ENCODE measurements around the gene DNAJC2.

The DNAJC2 gene

GRCh38 chr7:103341466-103341865 is 3.1 kb downstream of the DNAJC2 start:
- Histone ChIP-seq H3K9me3 (replicated peaks in 1 of 2; ENCODE audit: control insufficient read depth in 2 of 2, insufficient read depth in 1 of 2, low read depth in 1 of 2, low read length in 2 of 2) (no peaks in the 10 kb centered on the region), H3K27me3 (ENCODE audit: control insufficient read depth in 3 of 3, insufficient read depth in 3 of 3, low read depth in 1 of 3, low read length in 3 of 3) (no peaks in the 10 kb centered on the region), H3K4me2 (ENCODE audit: insufficient read depth, low read length, poor library complexity, severe bottlenecking) (no peak overlapping the region), H3K79me1 (ENCODE audit: low read depth, low read length) (peaks cover 3% of the 10 kb centered on the region), H2BK5ac (ENCODE audit: low read length) (no peak overlapping the region), H3K18ac (ENCODE audit: low read length) (no peak overlapping the region), H2AK5ac (ENCODE audit: low read depth, low read length) (no peak overlapping the region), H4K8ac (ENCODE audit: low read depth, low read length) (no peak overlapping the region), H2BK12ac (ENCODE audit: low read length) (no peak overlapping the region), H2BK15ac (ENCODE audit: low read length) (no peak overlapping the region), H3K9ac (ENCODE audit: low read depth, low read length, poor library complexity) (no peak overlapping the region), H4K91ac (ENCODE audit: low read depth, low read length, poor library complexity) (no peak overlapping the region), H2BK120ac (ENCODE audit: low read depth, low read length) (no peak overlapping the region), H3K4me1 (ENCODE audit: control insufficient read depth in 2 of 2, insufficient read depth in 1 of 2, low read depth in 1 of 2, low read length in 2 of 2) (peaks cover 0 to 3% of the 10 kb centered on the region in 2 donors), H3K36me3 (replicated peaks in 1 of 2; ENCODE audit: control insufficient read depth in 2 of 2, insufficient read depth in 2 of 2, low read length in 2 of 2) (peaks cover 10 to 54% of the 10 kb centered on the region in 2 donors), H3K14ac (ENCODE audit: low read length) (no peak overlapping the region), H3K27ac (replicated peaks; ENCODE audit: low read length) (no peak overlapping the region), H2AFZ (ENCODE audit: low read length) (no peak overlapping the region), H3K4me3 (ENCODE audit: low read length in 2 of 2) (no peak overlapping the region), H3K23ac (ENCODE audit: low read depth, low read length, poor library complexity) (no peak overlapping the region), H3K4ac (ENCODE audit: low read length) (no peak overlapping the region)
- no CpG with 5 or more reads among the region's 2 CpGs for WGBS, 2 donors (ENCODE audit: extremely low coverage in 2 of 2, insufficient read length in 2 of 2, insufficient replicate concordance in 1 of 2)
- no peak for DNase-seq (ENCODE audit: low spot score)

GRCh38 chr7:103338864-103339263 is 5.7 kb downstream of the DNAJC2 start:
- H3K9me3 ChIP-seq (replicated peaks in 1 of 2; ENCODE audit: control insufficient read depth in 2 of 2, insufficient read depth in 1 of 2, low read depth in 1 of 2, low read length in 2 of 2): no peaks in the 10 kb centered on the region
- WGBS, 2 donors (ENCODE audit: extremely low coverage in 2 of 2, insufficient read length in 2 of 2, insufficient replicate concordance in 1 of 2): no CpG with 5 or more reads among the region's 2 CpGs
- no peak overlapping the region for H2BK12ac ChIP-seq (ENCODE audit: low read length)
- H3K4ac ChIP-seq (ENCODE audit: low read length): no peak overlapping the region
- peaks cover 0 to 3% of the 10 kb centered on the region in 2 donors for H3K4me1 ChIP-seq (ENCODE audit: control insufficient read depth in 2 of 2, insufficient read depth in 1 of 2, low read depth in 1 of 2, low read length in 2 of 2)
- H4K8ac ChIP-seq (ENCODE audit: low read depth, low read length): no peak overlapping the region
- no peak for DNase-seq (ENCODE audit: low spot score)
- no peak overlapping the region for H3K4me2 ChIP-seq (ENCODE audit: insufficient read depth, low read length, poor library complexity, severe bottlenecking)
- H2BK5ac ChIP-seq (ENCODE audit: low read length): no peak overlapping the region
- no peak overlapping the region for H2BK15ac ChIP-seq (ENCODE audit: low read length)
- no peak overlapping the region for H3K23ac ChIP-seq (ENCODE audit: low read depth, low read length, poor library complexity)
- H3K9ac ChIP-seq (ENCODE audit: low read depth, low read length, poor library complexity): no peak overlapping the region
- H3K79me1 ChIP-seq (ENCODE audit: low read depth, low read length): no peaks in the 10 kb centered on the region
- H3K14ac ChIP-seq (ENCODE audit: low read length): no peak overlapping the region
- no peak overlapping the region for H4K91ac ChIP-seq (ENCODE audit: low read depth, low read length, poor library complexity)
- H2AFZ ChIP-seq (ENCODE audit: low read length): no peak overlapping the region
- no peak overlapping the region for H3K18ac ChIP-seq (ENCODE audit: low read length)
- H2BK120ac ChIP-seq (ENCODE audit: low read depth, low read length): no peak overlapping the region
- H3K4me3 ChIP-seq (ENCODE audit: low read length in 2 of 2): no peak overlapping the region
- H2AK5ac ChIP-seq (ENCODE audit: low read depth, low read length): no peak overlapping the region
- H3K27ac ChIP-seq (replicated peaks; ENCODE audit: low read length): no peak overlapping the region
- no peaks in the 10 kb centered on the region for H3K27me3 ChIP-seq (ENCODE audit: control insufficient read depth in 3 of 3, insufficient read depth in 3 of 3, low read depth in 1 of 3, low read length in 3 of 3)
- peaks cover 10 to 78% of the 10 kb centered on the region in 2 donors for H3K36me3 ChIP-seq (replicated peaks in 1 of 2; ENCODE audit: control insufficient read depth in 2 of 2, insufficient read depth in 2 of 2, low read length in 2 of 2)

GRCh38 chr7:103336761-103337160 is 7.8 kb downstream of the DNAJC2 start:
- DNase-seq (ENCODE audit: low spot score): no peak
- Histone ChIP-seq H4K8ac (ENCODE audit: low read depth, low read length) (no peak overlapping the region), H3K4ac (ENCODE audit: low read length) (no peak overlapping the region), H2AK5ac (ENCODE audit: low read depth, low read length) (no peak overlapping the region), H3K9ac (ENCODE audit: low read depth, low read length, poor library complexity) (no peak overlapping the region), H3K79me1 (ENCODE audit: low read depth, low read length) (no peaks in the 10 kb centered on the region), H3K4me3 (ENCODE audit: low read length in 2 of 2) (no peak overlapping the region), H2BK5ac (ENCODE audit: low read length) (no peak overlapping the region), H3K36me3 (replicated peaks in 1 of 2; ENCODE audit: control insufficient read depth in 2 of 2, insufficient read depth in 2 of 2, low read length in 2 of 2) (peaks cover 10 to 89% of the 10 kb centered on the region in 2 donors), H3K23ac (ENCODE audit: low read depth, low read length, poor library complexity) (no peak overlapping the region), H3K18ac (ENCODE audit: low read length) (no peak overlapping the region), H2AFZ (ENCODE audit: low read length) (no peak overlapping the region), H3K27me3 (ENCODE audit: control insufficient read depth in 3 of 3, insufficient read depth in 3 of 3, low read depth in 1 of 3, low read length in 3 of 3) (no peaks in the 10 kb centered on the region), H3K14ac (ENCODE audit: low read length) (no peak overlapping the region), H2BK15ac (ENCODE audit: low read length) (no peak overlapping the region), H4K91ac (ENCODE audit: low read depth, low read length, poor library complexity) (no peak overlapping the region), H3K4me1 (ENCODE audit: control insufficient read depth in 2 of 2, insufficient read depth in 1 of 2, low read depth in 1 of 2, low read length in 2 of 2) (no peaks in the 10 kb centered on the region), H3K4me2 (ENCODE audit: insufficient read depth, low read length, poor library complexity, severe bottlenecking) (no peak overlapping the region), H3K27ac (replicated peaks; ENCODE audit: low read length) (no peak overlapping the region), H2BK120ac (ENCODE audit: low read depth, low read length) (no peak overlapping the region), H2BK12ac (ENCODE audit: low read length) (no peak overlapping the region), H3K9me3 (replicated peaks in 1 of 2; ENCODE audit: control insufficient read depth in 2 of 2, insufficient read depth in 1 of 2, low read depth in 1 of 2, low read length in 2 of 2) (no peaks in the 10 kb centered on the region)
- no CpG with 5 or more reads among the region's 2 CpGs for WGBS, 2 donors (ENCODE audit: extremely low coverage in 2 of 2, insufficient read length in 2 of 2, insufficient replicate concordance in 1 of 2)

- Histone ChIP-seq H4K8ac (ENCODE audit: low read depth, low read length) (no peak overlapping the region), H3K4me3 (ENCODE audit: low read length in 2 of 2) (no peak overlapping the region), H2AK5ac (ENCODE audit: low read depth, low read length) (no peak overlapping the region), H3K4ac (ENCODE audit: low read length) (no peak overlapping the region), H3K27ac (replicated peaks; ENCODE audit: low read length) (no peak overlapping the region), H3K9me3 (replicated peaks in 1 of 2; ENCODE audit: control insufficient read depth in 2 of 2, insufficient read depth in 1 of 2, low read depth in 1 of 2, low read length in 2 of 2) (no peaks in the 10 kb centered on the region), H2BK12ac (ENCODE audit: low read length) (no peak overlapping the region), H3K18ac (ENCODE audit: low read length) (no peak overlapping the region), H2AFZ (ENCODE audit: low read length) (no peak overlapping the region), H3K36me3 (replicated peaks in 1 of 2; ENCODE audit: control insufficient read depth in 2 of 2, insufficient read depth in 2 of 2, low read length in 2 of 2) (peaks cover 10 to 73% of the 10 kb centered on the region in 2 donors), H3K4me1 (ENCODE audit: control insufficient read depth in 2 of 2, insufficient read depth in 1 of 2, low read depth in 1 of 2, low read length in 2 of 2) (no peaks in the 10 kb centered on the region), H3K27me3 (ENCODE audit: control insufficient read depth in 3 of 3, insufficient read depth in 3 of 3, low read depth in 1 of 3, low read length in 3 of 3) (no peaks in the 10 kb centered on the region), H2BK120ac (ENCODE audit: low read depth, low read length) (no peak overlapping the region), H3K9ac (ENCODE audit: low read depth, low read length, poor library complexity) (no peak overlapping the region), H2BK15ac (ENCODE audit: low read length) (no peak overlapping the region), H3K79me1 (ENCODE audit: low read depth, low read length) (no peaks in the 10 kb centered on the region), H3K4me2 (ENCODE audit: insufficient read depth, low read length, poor library complexity, severe bottlenecking) (no peak overlapping the region), H3K14ac (ENCODE audit: low read length) (no peak overlapping the region), H3K23ac (ENCODE audit: low read depth, low read length, poor library complexity) (no peak overlapping the region), H4K91ac (ENCODE audit: low read depth, low read length, poor library complexity) (no peak overlapping the region), H2BK5ac (ENCODE audit: low read length) (no peak overlapping the region)
- no CpG with 5 or more reads among the region's 8 CpGs for WGBS, 2 donors (ENCODE audit: extremely low coverage in 2 of 2, insufficient read length in 2 of 2, insufficient replicate concordance in 1 of 2)
- no peak for DNase-seq (ENCODE audit: low spot score)
These were observed 18.8 kb downstream of the DNAJC2 start for GRCh38 chr7:103325744-103326143.
